ENCODE measurements around the gene NFATC3.

Gene NFATC3

DNA sequence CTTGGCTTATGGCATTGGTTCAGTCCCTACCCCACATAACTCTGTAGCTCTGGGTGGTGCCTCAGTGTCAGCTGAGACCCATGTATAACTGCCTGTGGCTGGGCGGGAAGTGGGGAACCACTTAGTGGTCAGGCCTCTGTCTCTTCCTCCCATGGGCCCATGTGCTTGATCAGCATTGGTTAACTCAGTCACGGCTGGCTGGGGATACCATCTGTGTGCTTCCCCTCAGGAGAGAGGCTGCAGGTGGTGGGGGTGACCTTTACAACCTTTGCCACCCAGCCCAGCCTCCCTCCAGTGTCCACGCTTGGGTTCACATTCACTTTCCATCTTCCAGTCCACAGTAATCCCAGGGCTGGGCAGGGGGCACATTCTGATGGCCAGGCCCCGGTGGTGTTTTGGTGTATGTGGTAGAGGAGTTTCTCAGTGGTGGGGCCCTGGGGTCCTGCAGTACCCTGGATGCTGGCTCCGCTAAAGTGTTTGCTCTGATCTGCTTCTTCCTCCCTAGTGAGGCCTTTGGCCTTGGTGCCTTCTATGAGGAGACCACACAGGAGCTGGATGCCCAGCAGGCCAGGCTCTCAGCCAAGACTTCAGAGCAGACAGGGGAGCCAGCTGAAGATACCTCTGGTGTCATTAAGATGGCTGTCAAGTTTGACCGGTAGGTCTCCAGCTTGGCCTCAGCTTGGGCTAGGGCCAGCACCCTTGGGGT is 10.2 kb upstream of the NFATC3 start:
- TF ChIP-seq POLR2A (IDR thresholded peaks at IDR 0.05; ENCODE audit: low read depth, low read length) (no peak), TAF1 (IDR thresholded peaks at IDR 0.05; ENCODE audit: borderline replicate concordance, low read depth, low read length) (no peak), POLR2AphosphoS5 (IDR thresholded peaks at IDR 0.05; ENCODE audit: low read depth, low read length) (peak; percentile 49; the same call in 1 of the 2 replicates)
- DNase-seq (ENCODE audit: insufficient read length): peak; percentile 64
- peak; percentile 98 for FAIRE-seq

DNA sequence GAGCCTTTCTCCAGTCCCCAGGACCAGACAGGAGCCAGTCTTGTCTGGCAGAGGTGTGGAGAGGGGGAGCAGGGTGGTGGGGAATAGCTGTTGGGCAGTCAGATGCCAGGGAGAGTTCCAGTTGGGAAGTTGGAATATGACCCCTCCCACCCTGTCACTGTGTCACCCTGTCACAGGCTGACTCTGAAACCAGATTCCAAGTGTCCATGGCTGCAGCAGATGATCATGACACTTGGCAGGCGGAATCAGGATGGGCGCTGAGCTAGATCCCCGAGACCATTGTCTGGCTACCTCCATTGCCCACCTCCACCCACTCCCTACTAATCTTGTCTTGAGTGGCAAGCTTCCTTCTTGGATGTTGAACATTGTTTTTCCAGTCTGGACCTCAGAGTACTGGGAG is 9.2 kb upstream of the NFATC3 start:
- DNase-seq (ENCODE audit: insufficient read length): no peak
- no peak for FAIRE-seq
- TF ChIP-seq POLR2AphosphoS5 (IDR thresholded peaks at IDR 0.05; ENCODE audit: low read depth, low read length) (no peak), POLR2A (IDR thresholded peaks at IDR 0.05; ENCODE audit: low read depth, low read length) (no peak), TAF1 (IDR thresholded peaks at IDR 0.05; ENCODE audit: borderline replicate concordance, low read depth, low read length) (no peak)

DNA sequence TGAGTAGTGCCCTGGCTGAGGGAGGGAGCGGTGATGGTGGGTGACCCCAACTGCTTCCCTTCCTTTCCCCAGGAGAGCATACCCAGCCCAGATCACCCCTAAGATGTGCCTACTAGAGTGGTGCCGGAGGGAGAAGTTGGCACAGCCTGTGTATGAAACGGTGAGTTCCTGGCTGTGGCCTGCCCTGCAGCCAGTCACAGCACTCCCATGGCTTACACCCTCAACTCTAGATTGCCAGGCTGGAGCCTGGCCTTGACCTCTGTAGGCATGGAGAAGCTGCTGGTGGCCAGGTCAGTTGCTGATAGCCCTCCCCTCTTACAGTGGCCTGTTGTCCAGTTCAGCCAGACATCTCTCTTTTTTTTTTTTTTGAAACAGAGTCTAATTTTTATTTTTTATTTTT is 8.6 kb upstream of the NFATC3 start:
- FAIRE-seq (no peak), DNase-seq (ENCODE audit: insufficient read length) (no peak)
- TF ChIP-seq POLR2A (IDR thresholded peaks at IDR 0.05; ENCODE audit: low read depth, low read length): no peak
- TF ChIP-seq TAF1 (IDR thresholded peaks at IDR 0.05; ENCODE audit: borderline replicate concordance, low read depth, low read length): no peak
- TF ChIP-seq POLR2AphosphoS5 (IDR thresholded peaks at IDR 0.05; ENCODE audit: low read depth, low read length): no peak

DNA sequence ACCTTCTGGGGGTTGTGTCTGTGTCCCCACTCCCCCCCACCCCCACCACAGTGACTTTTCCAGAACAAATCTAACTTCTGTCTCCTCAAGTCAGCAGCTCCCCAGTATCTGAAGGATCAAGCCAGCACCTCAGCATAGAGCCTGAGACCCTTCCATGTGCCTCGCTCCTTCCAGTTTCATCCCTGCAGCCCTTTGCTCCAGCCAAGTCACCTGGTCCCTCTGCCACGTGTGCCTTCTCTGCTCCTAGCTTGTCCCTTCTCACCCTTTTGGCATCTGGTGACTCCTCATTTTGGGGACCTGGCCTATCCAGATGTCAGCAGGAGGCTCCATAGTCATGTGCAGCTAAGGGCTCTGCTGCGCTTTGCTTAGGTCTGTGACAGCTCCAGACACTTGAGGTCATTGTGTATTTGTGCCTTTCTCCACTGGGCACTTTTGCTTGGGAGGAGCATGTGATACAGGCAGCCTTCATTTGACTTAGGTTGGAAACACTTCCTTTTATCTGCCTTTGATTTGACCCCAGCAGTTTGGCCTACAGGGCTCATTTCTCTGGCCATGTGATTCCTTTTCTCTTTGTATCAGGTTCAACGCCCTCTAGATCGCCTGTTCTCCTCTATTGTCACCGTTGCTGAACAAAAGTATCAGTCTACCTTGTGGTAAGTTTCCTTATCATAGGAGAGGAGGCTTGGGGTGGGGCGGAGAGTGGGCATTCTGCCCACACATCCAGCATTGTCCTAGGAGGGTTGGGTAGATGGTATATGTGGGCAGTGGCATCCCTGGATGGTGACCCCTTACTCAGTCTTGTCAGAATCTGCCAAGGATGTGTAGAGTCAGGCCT is 7.1 kb upstream of the NFATC3 start:
- no peak for FAIRE-seq
- DNase-seq (ENCODE audit: insufficient read length): no peak
- TF ChIP-seq POLR2A (IDR thresholded peaks at IDR 0.05; ENCODE audit: low read depth, low read length) (no peak), POLR2AphosphoS5 (IDR thresholded peaks at IDR 0.05; ENCODE audit: low read depth, low read length) (no peak), TAF1 (IDR thresholded peaks at IDR 0.05; ENCODE audit: borderline replicate concordance, low read depth, low read length) (no peak)

DNA sequence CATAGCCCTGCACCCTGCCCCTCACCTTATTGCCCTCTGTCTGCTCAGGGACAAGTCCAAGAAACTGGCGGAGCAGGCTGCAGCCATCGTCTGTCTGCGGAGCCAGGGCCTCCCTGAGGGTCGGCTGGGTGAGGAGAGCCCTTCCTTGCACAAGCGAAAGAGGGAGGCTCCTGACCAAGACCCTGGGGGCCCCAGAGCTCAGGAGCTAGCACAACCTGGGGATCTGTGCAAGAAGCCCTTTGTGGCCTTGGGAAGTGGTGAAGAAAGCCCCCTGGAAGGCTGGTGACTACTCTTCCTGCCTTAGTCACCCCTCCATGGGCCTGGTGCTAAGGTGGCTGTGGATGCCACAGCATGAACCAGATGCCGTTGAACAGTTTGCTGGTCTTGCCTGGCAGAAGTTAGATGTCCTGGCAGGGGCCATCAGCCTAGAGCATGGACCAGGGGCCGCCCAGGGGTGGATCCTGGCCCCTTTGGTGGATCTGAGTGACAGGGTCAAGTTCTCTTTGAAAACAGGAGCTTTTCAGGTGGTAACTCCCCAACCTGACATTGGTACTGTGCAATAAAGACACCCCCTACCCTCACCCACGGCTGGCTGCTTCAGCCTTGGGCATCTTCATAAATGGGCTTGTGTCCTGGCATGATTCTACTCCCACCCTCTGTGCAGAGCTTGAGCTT is 6.3 kb upstream of the NFATC3 start:
- no peak for FAIRE-seq
- TF ChIP-seq POLR2A (IDR thresholded peaks at IDR 0.05; ENCODE audit: low read depth, low read length): no peak
- TF ChIP-seq TAF1 (IDR thresholded peaks at IDR 0.05; ENCODE audit: borderline replicate concordance, low read depth, low read length): no peak
- TF ChIP-seq POLR2AphosphoS5 (IDR thresholded peaks at IDR 0.05; ENCODE audit: low read depth, low read length): no peak

DNA sequence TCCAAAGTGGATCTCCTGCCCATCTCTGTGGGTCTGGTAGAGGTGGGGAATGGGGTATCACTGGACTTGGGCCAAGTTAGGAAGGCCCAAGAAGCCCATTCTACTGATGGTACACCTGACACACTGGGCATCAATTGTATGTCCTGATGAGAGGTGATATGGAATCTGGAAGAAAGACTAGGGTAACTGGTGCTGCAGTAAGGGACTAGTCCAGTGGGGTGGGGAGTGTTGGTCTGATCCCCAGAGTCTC is 5.9 kb upstream of the NFATC3 start:
- no peak for TF ChIP-seq TAF1 (IDR thresholded peaks at IDR 0.05; ENCODE audit: borderline replicate concordance, low read depth, low read length)
- no peak for TF ChIP-seq POLR2AphosphoS5 (IDR thresholded peaks at IDR 0.05; ENCODE audit: low read depth, low read length)
- TF ChIP-seq POLR2A (IDR thresholded peaks at IDR 0.05; ENCODE audit: low read depth, low read length): no peak
- FAIRE-seq (no peak), DNase-seq (ENCODE audit: insufficient read length) (no peak)

More for the DNA sequence above, 6.3 kb upstream of the NFATC3 start:
- no peak for DNase-seq (ENCODE audit: insufficient read length)

DNA sequence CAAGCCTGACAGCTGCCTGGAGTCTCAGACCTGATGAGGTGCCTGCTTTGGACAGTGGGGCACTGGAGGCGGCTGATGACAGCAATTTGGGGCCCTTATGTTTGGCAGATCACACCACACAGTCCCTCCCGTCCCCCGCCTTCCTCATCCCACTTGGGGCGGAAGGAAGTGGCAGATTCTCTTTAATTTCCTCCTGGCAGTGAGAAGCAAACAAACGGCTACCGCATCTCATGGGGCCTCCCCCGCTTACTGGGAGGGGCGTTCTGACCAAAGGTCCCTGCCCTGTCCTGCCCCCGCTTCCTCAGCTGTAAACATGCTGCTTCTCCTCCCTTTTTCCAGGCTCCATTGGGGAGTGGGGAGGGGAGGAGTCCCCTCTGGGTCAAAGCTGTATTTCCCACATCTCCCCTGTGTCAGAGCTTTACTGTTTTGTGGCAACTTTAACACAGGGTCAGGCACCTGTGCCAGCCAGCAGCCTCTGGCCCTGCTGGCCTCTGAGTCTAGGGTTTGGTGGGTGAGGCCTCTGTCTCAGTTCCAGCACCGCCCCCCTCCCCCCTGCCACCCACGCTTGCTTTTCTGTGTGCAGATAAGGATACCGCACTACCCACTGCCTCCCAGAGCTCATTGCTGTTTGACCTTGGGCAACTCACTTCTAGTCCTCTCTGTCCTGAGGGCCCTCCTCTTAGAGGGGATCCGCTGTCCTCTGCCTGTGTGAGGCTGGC is 5.4 kb upstream of the NFATC3 start:
- TF ChIP-seq TAF1 (IDR thresholded peaks at IDR 0.05; ENCODE audit: borderline replicate concordance, low read depth, low read length) (no peak), POLR2AphosphoS5 (IDR thresholded peaks at IDR 0.05; ENCODE audit: low read depth, low read length) (no peak), POLR2A (IDR thresholded peaks at IDR 0.05; ENCODE audit: low read depth, low read length) (no peak)
- DNase-seq (ENCODE audit: insufficient read length) (no peak), FAIRE-seq (no peak)

DNA sequence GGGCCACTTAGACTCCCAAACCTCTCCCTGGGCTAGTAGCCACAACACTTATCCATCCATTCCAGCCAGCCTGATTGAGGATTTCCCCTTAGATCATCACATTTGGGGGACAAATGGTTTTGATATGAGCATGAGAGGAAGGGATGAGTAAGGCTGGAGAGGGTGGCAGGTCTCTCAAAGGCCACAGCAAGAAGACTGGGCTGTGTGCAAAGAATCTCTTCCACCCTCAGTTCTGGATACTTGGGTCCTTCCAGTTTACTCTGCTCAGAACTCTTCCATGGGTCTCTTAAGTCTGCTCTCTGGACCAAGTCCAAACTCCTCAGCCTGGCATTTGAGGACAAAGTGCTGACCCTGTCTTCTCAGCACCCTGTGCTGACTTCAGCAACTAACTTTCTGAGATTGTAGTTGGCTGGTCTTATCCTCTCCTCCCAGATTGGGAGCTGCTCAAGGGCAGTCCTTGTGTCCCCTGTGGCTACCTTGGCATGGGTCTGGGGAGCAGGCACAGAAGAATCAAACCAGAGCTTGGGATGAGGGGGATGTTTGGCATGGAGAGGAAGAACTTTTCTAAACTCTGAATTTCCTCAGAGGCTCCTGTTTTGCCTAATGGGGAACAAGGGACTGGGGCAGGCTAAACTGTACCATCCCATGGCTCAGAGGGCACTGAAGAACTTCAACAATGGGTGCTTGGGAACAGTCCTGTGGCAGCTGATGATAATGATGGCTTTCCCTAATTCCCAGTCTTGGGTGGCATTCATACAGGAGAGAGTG is 3.1 kb upstream of the NFATC3 start:
- FAIRE-seq (no peak), DNase-seq (ENCODE audit: insufficient read length) (no peak)

DNA sequence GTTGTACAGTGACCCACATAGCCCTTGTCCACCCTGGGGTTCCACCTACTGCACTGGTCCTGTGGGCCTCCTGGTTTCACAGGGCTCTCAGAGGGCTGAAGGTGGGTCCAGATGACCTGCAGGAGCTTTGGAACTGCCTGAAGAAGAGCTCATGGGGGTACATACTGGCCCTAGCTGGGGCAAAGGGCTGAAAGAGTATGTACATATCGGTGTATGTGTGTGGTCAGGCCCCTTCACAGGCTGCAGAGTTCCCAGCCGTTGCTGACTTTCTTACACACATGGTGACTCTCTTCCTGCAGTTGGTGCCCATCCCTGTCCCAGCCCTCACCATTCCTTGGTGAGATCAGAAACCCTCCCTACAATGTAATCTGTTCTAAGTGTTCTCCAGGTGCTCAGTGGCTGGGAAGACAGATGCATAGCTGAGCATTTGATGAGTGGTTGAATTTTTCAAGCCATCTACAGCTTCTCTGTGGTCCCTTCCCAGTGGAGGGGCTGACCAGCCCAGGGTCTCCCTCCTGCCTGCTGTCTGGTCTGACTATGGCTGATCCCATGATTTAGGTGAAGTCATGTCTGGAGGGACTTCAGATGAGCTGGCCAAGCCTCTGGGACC is 2.4 kb upstream of the NFATC3 start:
- DNase-seq (ENCODE audit: insufficient read length) (no peak), FAIRE-seq (no peak)
- no peak for TF ChIP-seq POLR2AphosphoS5 (IDR thresholded peaks at IDR 0.05; ENCODE audit: low read depth, low read length)

More for the DNA sequence above, 3.1 kb upstream of the NFATC3 start:
- TF ChIP-seq TAF1 (IDR thresholded peaks at IDR 0.05; ENCODE audit: borderline replicate concordance, low read depth, low read length): no peak
- no peak for TF ChIP-seq POLR2AphosphoS5 (IDR thresholded peaks at IDR 0.05; ENCODE audit: low read depth, low read length)
- no peak for TF ChIP-seq POLR2A (IDR thresholded peaks at IDR 0.05; ENCODE audit: low read depth, low read length)

DNA sequence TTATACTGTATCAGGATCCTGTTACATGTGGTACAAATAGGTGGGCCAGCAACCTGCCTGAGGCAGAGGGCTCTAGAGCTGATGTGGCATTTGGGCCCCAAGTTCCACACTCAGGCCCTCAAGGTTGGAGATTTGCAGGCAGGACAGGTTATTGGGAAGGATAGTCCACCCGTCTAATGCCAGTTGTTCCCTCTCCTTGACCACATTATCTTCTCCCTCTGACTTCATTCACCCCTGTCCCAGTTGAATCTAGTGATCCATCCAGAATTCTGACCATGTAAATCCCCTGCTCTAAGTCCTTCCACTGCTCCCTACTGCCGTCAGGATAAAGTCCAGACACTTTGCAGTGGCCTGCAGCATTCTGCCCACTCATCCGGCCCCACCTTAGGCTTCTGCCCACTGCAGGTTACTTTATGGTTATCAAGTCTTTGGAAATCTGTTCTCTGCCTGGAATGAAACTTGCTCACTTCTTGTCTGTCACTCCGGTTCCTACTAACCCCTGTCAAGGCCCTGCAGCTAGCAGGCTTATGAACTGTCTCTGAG is 1.9 kb upstream of the NFATC3 start:
- DNase-seq (ENCODE audit: insufficient read length) (no peak), FAIRE-seq (no peak)
- no peak for TF ChIP-seq POLR2A (IDR thresholded peaks at IDR 0.05; ENCODE audit: low read depth, low read length)
